Ishikawa (cell line): ENCODE measurements around the gene ELF5.

Source experiments
- CEBPB ChIP-seq: IDR thresholded peaks from 2 replicates; pipeline ENCODE4 v1.6.1; 2012
- CREB1 ChIP-seq: IDR thresholded peaks from 2 replicates; pipeline ENCODE4 v1.6.1; 2012; ENCODE audit warnings: low read depth
- EGR1 ChIP-seq: IDR thresholded peaks from 2 replicates; pipeline ENCODE4 v1.6.1; 2012
- EP300 ChIP-seq: IDR thresholded peaks from 2 replicates; pipeline ENCODE4 v1.6.1; 2012; ENCODE audit warnings: borderline replicate concordance
- NFIC ChIP-seq: IDR thresholded peaks from 2 replicates; pipeline ENCODE4 v1.6.1; 2012
- RAD21 ChIP-seq: IDR thresholded peaks from 2 replicates; pipeline ENCODE4 v1.6.1; 2012; ENCODE audit warnings: low read depth
- TAF1 ChIP-seq: IDR thresholded peaks from 2 replicates; pipeline ENCODE4 v1.6.1; 2012; ENCODE audit warnings: low read depth, mild to moderate bottlenecking
- TCF12 ChIP-seq: IDR thresholded peaks from 2 replicates; pipeline ENCODE4 v1.6.1; 2012; ENCODE audit warnings: low read depth
- TEAD4 ChIP-seq: IDR thresholded peaks from 2 replicates; pipeline ENCODE4 v1.6.1; 2012
- YY1 ChIP-seq: IDR thresholded peaks from 2 replicates; pipeline ENCODE4 v1.6.1; 2012; ENCODE audit warnings: low read depth
- ZBTB7A ChIP-seq: IDR thresholded peaks from 2 replicates; pipeline ENCODE4 v1.6.1; 2012; ENCODE audit warnings: low read depth
- TF ChIP-seq, protein P1 (sequence below): IDR thresholded peaks from 2 replicates; pipeline ENCODE4 v1.6.1; 2012
- TF ChIP-seq, protein P2 (sequence below): IDR thresholded peaks from 2 replicates; pipeline ENCODE4 v1.6.1; 2012; ENCODE audit warnings: low read depth, mild to moderate bottlenecking

DNA sequence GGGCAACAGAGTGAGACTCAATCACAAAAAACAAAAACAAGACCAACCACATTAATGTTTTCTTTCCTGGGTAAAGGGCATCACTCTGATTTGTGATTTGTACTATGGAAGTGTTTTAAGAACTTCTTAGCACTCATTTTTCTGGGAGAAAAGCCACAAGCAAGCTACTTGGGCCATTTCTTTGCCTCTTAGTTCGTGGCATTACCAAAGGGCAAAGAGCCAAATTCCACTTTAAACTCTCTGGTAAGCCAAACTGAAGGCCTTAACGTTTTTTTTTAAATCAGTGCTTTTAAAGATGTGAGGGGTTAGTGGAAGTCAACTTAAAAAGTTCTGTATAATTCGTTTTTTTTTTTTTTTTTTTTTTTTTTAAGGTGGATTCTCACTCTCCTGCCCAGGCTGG is 37.9 kb downstream of the ELF5 start:
- TF ChIP-seq TEAD4: no peak
- no peak for TF ChIP-seq ZBTB7A
- TF ChIP-seq TCF12: no peak
- no peak for TF ChIP-seq EP300
- TF ChIP-seq, protein P1, sequence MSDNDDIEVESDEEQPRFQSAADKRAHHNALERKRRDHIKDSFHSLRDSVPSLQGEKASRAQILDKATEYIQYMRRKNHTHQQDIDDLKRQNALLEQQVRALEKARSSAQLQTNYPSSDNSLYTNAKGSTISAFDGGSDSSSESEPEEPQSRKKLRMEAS: no peak
- TF ChIP-seq CEBPB: no peak
- TF ChIP-seq, protein P2, sequence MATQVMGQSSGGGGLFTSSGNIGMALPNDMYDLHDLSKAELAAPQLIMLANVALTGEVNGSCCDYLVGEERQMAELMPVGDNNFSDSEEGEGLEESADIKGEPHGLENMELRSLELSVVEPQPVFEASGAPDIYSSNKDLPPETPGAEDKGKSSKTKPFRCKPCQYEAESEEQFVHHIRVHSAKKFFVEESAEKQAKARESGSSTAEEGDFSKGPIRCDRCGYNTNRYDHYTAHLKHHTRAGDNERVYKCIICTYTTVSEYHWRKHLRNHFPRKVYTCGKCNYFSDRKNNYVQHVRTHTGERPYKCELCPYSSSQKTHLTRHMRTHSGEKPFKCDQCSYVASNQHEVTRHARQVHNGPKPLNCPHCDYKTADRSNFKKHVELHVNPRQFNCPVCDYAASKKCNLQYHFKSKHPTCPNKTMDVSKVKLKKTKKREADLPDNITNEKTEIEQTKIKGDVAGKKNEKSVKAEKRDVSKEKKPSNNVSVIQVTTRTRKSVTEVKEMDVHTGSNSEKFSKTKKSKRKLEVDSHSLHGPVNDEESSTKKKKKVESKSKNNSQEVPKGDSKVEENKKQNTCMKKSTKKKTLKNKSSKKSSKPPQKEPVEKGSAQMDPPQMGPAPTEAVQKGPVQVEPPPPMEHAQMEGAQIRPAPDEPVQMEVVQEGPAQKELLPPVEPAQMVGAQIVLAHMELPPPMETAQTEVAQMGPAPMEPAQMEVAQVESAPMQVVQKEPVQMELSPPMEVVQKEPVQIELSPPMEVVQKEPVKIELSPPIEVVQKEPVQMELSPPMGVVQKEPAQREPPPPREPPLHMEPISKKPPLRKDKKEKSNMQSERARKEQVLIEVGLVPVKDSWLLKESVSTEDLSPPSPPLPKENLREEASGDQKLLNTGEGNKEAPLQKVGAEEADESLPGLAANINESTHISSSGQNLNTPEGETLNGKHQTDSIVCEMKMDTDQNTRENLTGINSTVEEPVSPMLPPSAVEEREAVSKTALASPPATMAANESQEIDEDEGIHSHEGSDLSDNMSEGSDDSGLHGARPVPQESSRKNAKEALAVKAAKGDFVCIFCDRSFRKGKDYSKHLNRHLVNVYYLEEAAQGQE: no peak
- TF ChIP-seq TAF1: no peak
- no peak for TF ChIP-seq YY1
- TF ChIP-seq EGR1: no peak
- no peak for TF ChIP-seq RAD21
- TF ChIP-seq CREB1: no peak
- TF ChIP-seq NFIC: no peak
